GM12878 (cell line): Measurements from ENCODE around the gene DGKE. TPM values are rescaled to one million over a fixed set of nuclear protein-coding genes. Genes with fewer than 3 reads are reported as not detected.

ENCODE experiments used
- ATAC-seq: fragments of 200-7000 bp; cut with Tn5 transposase; 3 replicates; pipeline ENCODE4 v1.9.1; 2020; ENCODE audit warnings: mild to moderate bottlenecking, moderate library complexity
- BruUV-seq: library from RNA; stranded (reverse); fragments of 400-500 nt; replicated peaks from 2 replicates; lab custom pipeline; 2021; lab: Mats Ljungman, UMichigan
- CTCF ChIA-PET: fragments of 300-600 bp; sonication (Branson Sonifier 250); formaldehyde crosslinking; extraction: SDS; loops from one replicate; lab custom pipeline; 2021; ENCODE audit warnings: inconsistent platforms; lab: Yijun Ruan, JAX
- POLR2A ChIA-PET: fragments of 350-600 bp; formaldehyde crosslinking; extraction: SDS; loops from one replicate; lab custom pipeline; 2021; ENCODE audit warnings: inconsistent platforms; lab: Charles Lee
- RAD21 ChIA-PET: fragments of 300-600 bp; sonication (Branson Sonifier 250); formaldehyde crosslinking; loops from one replicate; lab custom pipeline; 2023; ENCODE audit warnings: antibody characterized with exemption; ENCODE audit not compliant: unreplicated experiment; lab: Charles Lee
- SMC1A ChIA-PET: fragments of 300-600 bp; sonication (Branson Sonifier 250); formaldehyde crosslinking; loops from one replicate; lab custom pipeline; 2023; ENCODE audit not compliant: unreplicated experiment, uncharacterized antibody; lab: Charles Lee
- DNase-seq: peaks from one replicate; pipeline ENCODE4 v3.0.0-alpha.2; 2011; ENCODE audit warnings: low read depth, low spot score
- FAIRE-seq: peaks from 3 replicates; lab custom pipeline; 2011; peaks lifted over from hg19 to GRCh38; lab: Jason Lieb, UNC
- H2AFZ ChIP-seq: 2 replicates; pipeline ENCODE4 v1.6.0; 2011; ENCODE audit warnings: low read depth, low read length, control low read depth; ENCODE audit not compliant: control insufficient read depth
- H3K27ac ChIP-seq: 2 replicates; pipeline ENCODE4 v1.5.1; 2011; ENCODE audit warnings: control low read depth; ENCODE audit not compliant: control insufficient read depth, insufficient read depth
- H3K27me3 ChIP-seq, 2 experiments: replicated peaks in 1 of 2; 2 replicates each; pipeline versions ENCODE4 v1.6.0 to v1.6.1; 2011; ENCODE audit warnings: low read length in 1 of 2; ENCODE audit not compliant: control insufficient read depth in 2 of 2, insufficient read depth in 2 of 2
- H3K36me3 ChIP-seq, 2 experiments: 2 replicates each; pipeline ENCODE4 v1.5.1; 2011; ENCODE audit warnings: low read length in 1 of 2; ENCODE audit not compliant: control insufficient read depth in 2 of 2, insufficient read depth in 2 of 2
- H3K4me1 ChIP-seq: 2 replicates; pipeline ENCODE4 v1.6.1; 2011; ENCODE audit warnings: mild to moderate bottlenecking, low read length, moderate library complexity, mixed read lengths; ENCODE audit not compliant: control insufficient read depth, insufficient read depth
- H3K4me2 ChIP-seq: 2 replicates; pipeline ENCODE4 v1.6.0; 2011; ENCODE audit warnings: control low read depth; ENCODE audit not compliant: control insufficient read depth, insufficient read depth
- H3K4me3 ChIP-seq: fragments of 200-600 bp; sonication (generic); 2 replicates; pipeline ENCODE4 v1.5.1; 2016
- H3K79me2 ChIP-seq: 2 replicates; pipeline ENCODE4 v1.6.0; 2011; ENCODE audit warnings: low read length; ENCODE audit not compliant: control insufficient read depth, insufficient read depth
- H3K9ac ChIP-seq: 2 replicates; pipeline ENCODE4 v1.8.0; 2011; ENCODE audit warnings: low read length, control low read depth, mixed read lengths; ENCODE audit not compliant: control insufficient read depth, insufficient read depth
- H3K9me3 ChIP-seq: replicated peaks from 3 replicates; pipeline ENCODE4 v1.5.1; 2011; ENCODE audit warnings: mild to moderate bottlenecking, low read length; ENCODE audit not compliant: control insufficient read depth, insufficient read depth
- H4K20me1 ChIP-seq: 2 replicates; pipeline ENCODE4 v1.6.0; 2011; ENCODE audit not compliant: control insufficient read depth, insufficient read depth
- ATF7 ChIP-seq: fragments of 450-650 bp; IDR thresholded peaks from 2 replicates; pipeline ENCODE4 v1.6.1; 2016; ENCODE audit warnings: low read depth, mild to moderate bottlenecking
- BMI1 ChIP-seq: fragments of 450-650 bp; IDR thresholded peaks from 2 replicates; pipeline ENCODE4 v1.6.1; 2016; ENCODE audit warnings: mild to moderate bottlenecking, moderate library complexity, borderline replicate concordance
- CHD4 ChIP-seq: fragments of 200-600 bp; sonication (generic); IDR thresholded peaks from 2 replicates; pipeline ENCODE4 v1.6.1; 2016; ENCODE audit warnings: mild to moderate bottlenecking
- CREB1 ChIP-seq: IDR thresholded peaks from 2 replicates; pipeline ENCODE4 v1.6.1; 2012; ENCODE audit warnings: low read depth, mild to moderate bottlenecking, inconsistent platforms
- EED ChIP-seq: sonication (generic); IDR thresholded peaks from 2 replicates; pipeline ENCODE4 v1.6.1; 2016; ENCODE audit warnings: antibody characterized with exemption, low read depth
- EZH2 ChIP-seq: IDR thresholded peaks from 2 replicates; pipeline ENCODE4 v1.6.1; 2012; ENCODE audit warnings: low read depth, mild to moderate bottlenecking, control low read depth, inconsistent platforms, low read length, borderline replicate concordance; ENCODE audit not compliant: control insufficient read depth
- MTA3 ChIP-seq: IDR thresholded peaks from 2 replicates; pipeline ENCODE4 v1.6.1; 2012; ENCODE audit warnings: low read length, inconsistent platforms, borderline replicate concordance
- MXI1 ChIP-seq: fragments of 150-350 bp; IDR thresholded peaks from 2 replicates; pipeline ENCODE4 v1.6.1; 2011; ENCODE audit warnings: low read depth, mild to moderate bottlenecking, inconsistent platforms, low read length, improper control_type of control experiment
- MYB ChIP-seq: fragments of 150-350 bp; IDR thresholded peaks from 2 replicates; pipeline ENCODE4 v1.6.1; 2014; ENCODE audit warnings: mild to moderate bottlenecking, low read depth, low read length, borderline replicate concordance
- RBBP5 ChIP-seq: fragments of 200-600 bp; sonication (generic); conservative IDR thresholded peaks from 2 replicates; pipeline ENCODE4 v1.6.1; 2016
- RCOR1 ChIP-seq: conservative IDR thresholded peaks from 2 replicates; pipeline ENCODE4 v1.6.1; 2012; ENCODE audit warnings: low read depth, low read length, improper control_type of control experiment
- SMAD5 ChIP-seq: IDR thresholded peaks from 2 replicates; pipeline ENCODE4 v1.6.1; 2016; ENCODE audit warnings: antibody characterized with exemption, low read depth
- STAT1 ChIP-seq: fragments of 450-650 bp; conservative IDR thresholded peaks from 2 replicates; pipeline ENCODE4 v1.6.1; 2014; ENCODE audit warnings: antibody characterized with exemption, mild to moderate bottlenecking
- WRNIP1 ChIP-seq: IDR thresholded peaks from 2 replicates; pipeline ENCODE4 v1.6.1; 2011; ENCODE audit warnings: low read depth, low read length, improper control_type of control experiment, borderline replicate concordance
- ZBTB33 ChIP-seq: fragments of 450-650 bp; IDR thresholded peaks from 2 replicates; pipeline ENCODE4 v1.6.1; 2017; ENCODE audit warnings: mild to moderate bottlenecking
- ZNF217 ChIP-seq: fragments of 450-650 bp; IDR thresholded peaks from 2 replicates; pipeline ENCODE4 v1.6.1; 2017; ENCODE audit warnings: antibody characterized with exemption, mild to moderate bottlenecking
- ZNF384 ChIP-seq: IDR thresholded peaks from 2 replicates; pipeline ENCODE4 v1.6.1; 2012; ENCODE audit warnings: low read depth, mild to moderate bottlenecking, low read length, improper control_type of control experiment, borderline replicate concordance
- WGBS: methylation state at CpG from one replicate; pipeline ENCODE4 v1.1.6; 2016; ENCODE audit warnings: low lambda C conversion rate; ENCODE audit not compliant: insufficient replicate concordance, insufficient coverage; ENCODE audit errors: missing lambda C conversion rate; 5-methylcytosine and 5-hydroxymethylcytosine counted together
- in situ Hi-C: fragments of 300-500 bp; cut with MboI; formaldehyde crosslinking; loops from 9 replicates; pipeline ENCODE4 v1.14.3; 2018; ENCODE audit warnings: mixed read lengths
- intact Hi-C: fragments of 100-400 bp; cut with micrococcal nuclease; formaldehyde crosslinking; loops from one replicate; pipeline ENCODE4 v1.14.2; 2022; ENCODE audit not compliant: unreplicated experiment
- polyA plus RNA-seq, 11 experiments: library from polyadenylated mRNA; depleted of rRNA in 4 of 11; unstranded in 6 of 11; stranded (reverse) in 5 of 11; fragments of >200 nt; fragmentation: Nextera tagmentation in 4 of 11; fragmentation: Illumina TruSeq in 1 of 11; extraction: Ambion mirVana in 4 of 11; extraction: Trizol in 1 of 11; gene quantifications; 1 replicate in 1 of 11; 2 replicates in 10 of 11; pipeline versions ENCODE4 v1.2.1 to v1.2.3, GENCODE V29; 2011 to 2016; ENCODE audit warnings: inconsistent platforms in 2 of 11, missing spikeins in 2 of 11, low read depth in 1 of 11
- total RNA-seq, 4 experiments: library from RNA; depleted of rRNA in 3 of 4; stranded (reverse); fragments of >200 nt in 3 of 4; fragmentation: Illumina TruSeq in 1 of 4; extraction: Trizol in 1 of 4; gene quantifications; 2 replicates each; pipeline versions ENCODE4 v1.2.1 to v1.2.3, GENCODE V29; 2013 to 2021

The DGKE gene
- total and polyA plus RNA-seq, 10 of the 15 experiments (the other 5 are each of a cell fraction or from before 2014, with no cell fraction given) = 2.8 to 18.0 (median 11.6) TPM

- no peaks in the 10 kb centered on the region for H4K20me1 ChIP-seq
- CTCF ChIA-PET = interaction anchor here (1.1 to 1.7 kb wide), 3 partner anchors 22 to 154 kb away, joined by 3 to 5 read pairs (median 3); no protein-coding TSS in a partner anchor
- DNase-seq (no peak), FAIRE-seq (no peak), ATAC-seq (no peak)
- no peak for TF ChIP-seq ZNF217
- H2AFZ ChIP-seq = no peak overlapping the region
- in situ Hi-C loops = no loop called here
- SMC1A ChIA-PET = no interaction called here
- RAD21 ChIA-PET = interaction anchor here (1.1 kb wide), 1 partner anchor 70 kb away, joined by 4 read pairs; no protein-coding TSS in a partner anchor
- H3K27me3 ChIP-seq = no peaks in the 10 kb centered on the region; a peak in 1 of 4 replicates
- H3K79me2 ChIP-seq = no peaks in the 10 kb centered on the region
- POLR2A ChIA-PET = interaction anchor here (0.6 kb wide), 1 partner anchor 622 kb away, joined by 4 read pairs; no protein-coding TSS in a partner anchor
- no peak overlapping the region for H3K4me3 ChIP-seq
- no peaks in the 10 kb centered on the region for H3K36me3 ChIP-seq
- H3K9me3 ChIP-seq = no peaks in the 10 kb centered on the region
- H3K27ac ChIP-seq = no peak overlapping the region
- peaks cover 14% of the 10 kb centered on the region for H3K4me1 ChIP-seq
- H3K4me2 ChIP-seq = no peak overlapping the region
- WGBS = 54% methylated on average over 5 of the region's 5 CpGs
- intact Hi-C loops = no loop called here
- no TSS peak for BruUV-seq
- H3K9ac ChIP-seq = no peak overlapping the region
Measured at GRCh38 chr17:56785405-56785804, 48.5 kb upstream of the DGKE start.

DNA sequence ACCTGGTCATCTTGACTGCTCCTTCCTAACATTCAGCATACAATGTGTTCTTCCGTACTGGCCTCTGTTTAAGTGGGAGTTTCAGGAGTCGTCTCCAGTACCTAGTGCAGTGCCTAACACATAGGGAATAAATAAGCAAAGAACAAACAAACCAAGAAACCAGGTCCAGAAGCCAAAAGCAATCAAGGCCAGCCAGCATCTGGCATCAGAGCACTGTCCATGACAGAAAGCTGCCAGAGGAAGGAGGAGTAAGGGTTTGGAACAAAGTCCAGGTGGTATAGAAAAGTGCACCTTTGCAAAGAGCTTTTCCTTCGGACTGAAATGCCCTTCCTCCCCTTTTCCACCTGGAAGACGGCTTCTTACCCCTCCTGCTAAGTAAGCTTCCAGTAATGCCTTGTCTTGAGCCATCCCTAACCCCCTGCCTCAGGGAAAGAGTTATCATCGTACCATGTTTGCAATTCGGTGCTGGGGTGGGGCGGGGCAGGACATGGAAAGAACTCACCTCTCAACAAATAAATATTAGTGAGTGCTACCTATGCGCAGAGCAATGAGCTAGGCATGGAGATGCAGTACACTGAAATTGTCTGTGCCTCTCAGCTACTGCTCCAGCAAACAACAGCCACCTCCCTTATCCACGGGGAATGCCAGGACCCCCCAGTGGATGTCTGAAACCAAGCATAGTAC lies 47.8 kb upstream of the DGKE start:
- Histone ChIP-seq H3K27ac (no peak overlapping the region), H3K36me3 (no peaks in the 10 kb centered on the region), H3K4me2 (no peak overlapping the region), H3K4me1 (peaks cover 14% of the 10 kb centered on the region), H3K4me3 (no peak overlapping the region), H3K27me3 (no peaks in the 10 kb centered on the region), H3K79me2 (no peaks in the 10 kb centered on the region), H3K9me3 (no peaks in the 10 kb centered on the region), H3K9ac (no peak overlapping the region), H2AFZ (no peak overlapping the region), H4K20me1 (no peaks in the 10 kb centered on the region)
- CTCF ChIA-PET = interaction anchor here (1.2 to 1.7 kb wide), 2 partner anchors 23 to 70 kb away, joined by 3 to 5 read pairs; no protein-coding TSS in a partner anchor
- BruUV-seq = no TSS peak
- FAIRE-seq = no peak
- no peak for DNase-seq
- WGBS = 75% methylated on average over 9 of the region's 9 CpGs
- SMC1A ChIA-PET = interaction anchor here (1.0 to 1.1 kb wide), 2 partner anchors 34 to 70 kb away, joined by 4 to 6 read pairs; no protein-coding TSS in a partner anchor
- RAD21 ChIA-PET = no interaction called here
- no peak for ATAC-seq
- in situ Hi-C loops (no loop called here), intact Hi-C loops (no loop called here)
- POLR2A ChIA-PET = no interaction called here
- TF ChIP-seq ZNF384 (no peak), ZBTB33 (no peak), RBBP5 (no peak), CREB1 (no peak), ATF7 (no peak), BMI1 (no peak), CHD4 (no peak), MXI1 (no peak), MTA3 (no peak), EED (no peak), SMAD5 (no peak), STAT1 (no peak), MYB (no peak), RCOR1 (no peak), EZH2 (no peak), WRNIP1 (no peak)
